Measurements from ENCODE around the gene RAB39A.
"Not testable (repeated sequence)": the region's sequence is repeated elsewhere in the genome, so short reads cannot be mapped to it uniquely, and the experiment has no call there.

RAB39A gene

GRCh38 chr11:107928046-107928766 is at the start of gene RAB39A:
Gene RAB39A (plus strand): TSS chr11:107928448. CDS start chr11:107928569, 121 bp downstream.
- DNase-seq: peak; percentile 70

GRCh38 chr11:107881471-107881870 is 46.8 kb upstream of the RAB39A start:
- DNase-seq: not testable (repeated sequence)

GRCh38 chr11:107882095-107882820 is 46.0 kb upstream of the RAB39A start:
- DNase-seq: no peak

- DNase-seq: no peak
These were observed 30.0 kb upstream of the RAB39A start for GRCh38 chr11:107898270-107898669.

- no peak for DNase-seq
These were observed 20.0 kb upstream of the RAB39A start for GRCh38 chr11:107908211-107908610.

- not testable (repeated sequence) for DNase-seq
These were observed 15.8 kb upstream of the RAB39A start for GRCh38 chr11:107912415-107912814.

- no peak for DNase-seq
These were observed 13.0 kb upstream of the RAB39A start for GRCh38 chr11:107915229-107915628.

- DNase-seq: peak; percentile 39
These were observed 11.5 kb upstream of the RAB39A start for GRCh38 chr11:107916671-107917241.

GRCh38 chr11:107921997-107922396 is 6.3 kb upstream of the RAB39A start:
- no peak for DNase-seq

- DNase-seq: not testable (repeated sequence)
These were observed 4.7 kb upstream of the RAB39A start for GRCh38 chr11:107923519-107923918.

- DNase-seq: no peak
These were observed 3.9 kb upstream of the RAB39A start for GRCh38 chr11:107924306-107924705.

- DNase-seq: no peak
These were observed 689 bp upstream of the RAB39A start for GRCh38 chr11:107927559-107927958.

GRCh38 chr11:107928767-107929507 is 689 bp downstream of the RAB39A start:
- no peak for DNase-seq

- DNase-seq: no peak
These were observed 1.5 kb downstream of the RAB39A start for GRCh38 chr11:107929611-107930200.

GRCh38 chr11:107931206-107931605 is 3.0 kb downstream of the RAB39A start:
- DNase-seq: no peak

- DNase-seq: no peak
These were observed 19.7 kb downstream of the RAB39A start for GRCh38 chr11:107947904-107948303.

- DNase-seq: not testable (repeated sequence)
These were observed 20.1 kb downstream of the RAB39A start for GRCh38 chr11:107948328-107948727.

- no peak for DNase-seq
These were observed 22.9 kb downstream of the RAB39A start for GRCh38 chr11:107951155-107951554.

- DNase-seq: no peak
These were observed 25.2 kb downstream of the RAB39A start for GRCh38 chr11:107953446-107953845.

GRCh38 chr11:107956543-107956942 is 28.3 kb downstream of the RAB39A start:
- DNase-seq: no peak

GRCh38 chr11:107957109-107957588 is 28.9 kb downstream of the RAB39A start:
- no peak for DNase-seq

GRCh38 chr11:107961480-107961879 is 33.2 kb downstream of the RAB39A start:
- no peak for DNase-seq

- no peak for DNase-seq
These were observed 33.9 kb downstream of the RAB39A start for GRCh38 chr11:107962181-107962580.
